HepG2 (cell line): Measurements from ENCODE around the gene PURB. TPM values are rescaled to one million over a fixed set of nuclear protein-coding genes. Genes with fewer than 3 reads are reported as not detected.

Experiments
- AGO2 ChIP-seq: fragments of 200-400 bp; formaldehyde crosslinking; optimal IDR thresholded peaks from 2 replicates; pipeline ENCODE3; 2017; ENCODE audit warnings: mild to moderate bottlenecking, low read depth, low read length, moderate library complexity
- BORCS8-MEF2B ChIP-seq: sonication (generic); formaldehyde crosslinking; IDR thresholded peaks from 2 replicates; pipeline ENCODE4 v1.8.0; 2022; ENCODE audit warnings: mild to moderate bottlenecking, missing genetic modification reagents
- CREB1 ChIP-seq, 2 experiments: fragments of 450-650 bp in 1 of 2; IDR thresholded peaks; 2 replicates each; pipeline ENCODE4 v1.6.1; 2016 to 2017; ENCODE audit warnings: control low read depth in 1 of 2, mild to moderate bottlenecking in 1 of 2, missing compliant biosample characterization in 1 of 2, missing genetic modification characterization in 1 of 2
- CREM ChIP-seq, 2 experiments: sonication (generic) in 1 of 2; formaldehyde crosslinking in 1 of 2; IDR thresholded peaks; 2 replicates each; pipeline versions ENCODE4 v1.4.0 to v1.6.1; 2016 to 2020; ENCODE audit warnings: antibody characterized with exemption in 1 of 2, mild to moderate bottlenecking in 1 of 2, missing genetic modification reagents in 1 of 2
- EEA1 ChIP-seq: sonication (generic); formaldehyde crosslinking; IDR thresholded peaks from 2 replicates; pipeline ENCODE4 v1.5.1; 2020; ENCODE audit warnings: mild to moderate bottlenecking, missing genetic modification reagents, borderline replicate concordance
- FOSL2 ChIP-seq: sonication (generic); formaldehyde crosslinking; IDR thresholded peaks from 2 replicates; pipeline ENCODE4 v1.4.0; 2020; ENCODE audit warnings: missing genetic modification reagents
- JDP2 ChIP-seq: sonication (generic); formaldehyde crosslinking; IDR thresholded peaks from 2 replicates; pipeline ENCODE4 v1.8.1; 2022; ENCODE audit warnings: missing genetic modification reagents, borderline replicate concordance
- KLF12 ChIP-seq: sonication (generic); formaldehyde crosslinking; IDR thresholded peaks from 2 replicates; pipeline ENCODE4 v1.4.0; 2020; ENCODE audit warnings: missing genetic modification reagents, borderline replicate concordance
- KLF15 ChIP-seq: sonication (generic); formaldehyde crosslinking; IDR thresholded peaks from 2 replicates; pipeline ENCODE4 v1.8.1; 2023; ENCODE audit warnings: borderline replicate concordance, mild to moderate bottlenecking, inconsistent platforms, missing genetic modification reagents, mixed read lengths
- NFE2 ChIP-seq: sonication (generic); formaldehyde crosslinking; IDR thresholded peaks from 2 replicates; pipeline ENCODE4 v1.4.0; 2020; ENCODE audit warnings: missing genetic modification reagents
- NR3C1 ChIP-seq: sonication (generic); formaldehyde crosslinking; IDR thresholded peaks from 2 replicates; pipeline ENCODE4 v1.4.0; 2020; ENCODE audit warnings: missing genetic modification reagents
- RERE ChIP-seq: IDR thresholded peaks from 2 replicates; pipeline ENCODE4 v1.6.1; 2016; ENCODE audit warnings: low read depth, missing genetic modification reagents, missing compliant biosample characterization
- TRAFD1 ChIP-seq: sonication (generic); formaldehyde crosslinking; IDR thresholded peaks from 2 replicates; pipeline ENCODE4 v1.5.1; 2020; ENCODE audit warnings: missing genetic modification reagents, mild to moderate bottlenecking, borderline replicate concordance
- ZFP36L1 ChIP-seq: sonication (generic); formaldehyde crosslinking; IDR thresholded peaks from 2 replicates; pipeline ENCODE4 v1.8.0; 2022; ENCODE audit warnings: mild to moderate bottlenecking, missing genetic modification reagents, moderate library complexity
- ZNF577 ChIP-seq: sonication (generic); formaldehyde crosslinking; IDR thresholded peaks from 2 replicates; pipeline ENCODE4 v1.4.0; 2020; ENCODE audit warnings: mild to moderate bottlenecking, low read depth, missing genetic modification reagents, borderline replicate concordance
- ZNF703 ChIP-seq: sonication (generic); formaldehyde crosslinking; IDR thresholded peaks from 2 replicates; pipeline ENCODE4 v1.5.1; 2020; ENCODE audit warnings: missing genetic modification reagents, mild to moderate bottlenecking, moderate library complexity, borderline replicate concordance
- ZNF777 ChIP-seq: sonication (generic); formaldehyde crosslinking; IDR thresholded peaks from 2 replicates; pipeline ENCODE4 v1.4.0; 2020; ENCODE audit warnings: missing genetic modification reagents
- polyA plus RNA-seq, 8 experiments: library from polyadenylated mRNA; depleted of rRNA in 3 of 8; stranded (reverse) in 7 of 8; unstranded in 1 of 8; fragments of >200 nt; fragmentation: Illumina TruSeq in 4 of 8; extraction: Trizol in 4 of 8; gene quantifications; 2 replicates each; pipeline versions ENCODE4 v1.2.1 to v1.2.3, GENCODE V29; 2011 to 2016; ENCODE audit warnings: low read depth in 4 of 8, missing spikeins in 1 of 8, mixed read lengths in 1 of 8; ENCODE audit not compliant: insufficient read depth in 1 of 8
- total RNA-seq, 5 experiments: library from RNA; depleted of rRNA; stranded (reverse); fragments of >200 nt; fragmentation: Illumina TruSeq; extraction: Trizol; gene quantifications; 2 replicates each; pipeline ENCODE4 v1.2.3, GENCODE V29; 2016; ENCODE audit warnings: low read depth in 1 of 5

Gene PURB
- total and polyA plus RNA-seq, 2 of the 13 experiments (the other 11 are each of a cell fraction or from before 2014, with no cell fraction given), result 2.3 to 4.3 TPM

GRCh38 chr7:44847509-44847919 is 37.8 kb downstream of the PURB start (continued):
- no peak for TF ChIP-seq RERE (CRISPR knock-in tag)
- TF ChIP-seq KLF15 (CRISPR knock-in tag), result no peak
- no peak for TF ChIP-seq CREB1 (IDR thresholded peaks at IDR 0.05)
- no peak for TF ChIP-seq CREB1 (CRISPR knock-in tag; IDR thresholded peaks at IDR 0.05)
- TF ChIP-seq KLF12 (CRISPR knock-in tag), result no peak
- no peak for TF ChIP-seq NR3C1
- no peak for TF ChIP-seq CREM (IDR thresholded peaks at IDR 0.05)
- TF ChIP-seq CREM (CRISPR knock-in tag; IDR thresholded peaks at IDR 0.05), result no peak
- no peak for TF ChIP-seq FOSL2 (CRISPR knock-in tag)
- no peak for TF ChIP-seq ZFP36L1 (CRISPR knock-in tag)
- peak; percentile 55 for TF ChIP-seq AGO2
- no peak for TF ChIP-seq ZNF777 (CRISPR knock-in tag)
- TF ChIP-seq JDP2 (CRISPR knock-in tag), result no peak
- no peak for TF ChIP-seq ZNF703 (CRISPR knock-in tag)
- no peak for TF ChIP-seq NFE2 (CRISPR knock-in tag)
- no peak for TF ChIP-seq ZNF577 (CRISPR knock-in tag)
- TF ChIP-seq EEA1 (CRISPR knock-in tag), result peak; percentile 64; the same call in 1 of the 2 replicates
- TF ChIP-seq BORCS8-MEF2B (CRISPR knock-in tag), result peak; percentile 47; the same call in 1 of the 2 replicates
- TF ChIP-seq TRAFD1 (CRISPR knock-in tag), result 0 out of 2 replicates have a peak, but pooled peaks have one; percentile 83
